SK-N-MC (cell line): ENCODE data around the gene LLGL2.

ENCODE experiments used
- DNase-seq: peaks from one replicate; pipeline ENCODE4 v3.0.0-alpha.2; 2011; ENCODE audit warnings: low read depth, low spot score
- H3K27ac ChIP-seq: fragments of 200-600 bp; sonication (generic); 2 replicates; pipeline ENCODE4 v1.5.1; 2016; ENCODE audit warnings: mixed run types
- H3K36me3 ChIP-seq: fragments of 200-600 bp; sonication (generic); 2 replicates; pipeline ENCODE4 v1.6.1; 2017; ENCODE audit warnings: antibody characterized with exemption, low read length, mixed read lengths; ENCODE audit not compliant: insufficient read depth
- H3K4me3 ChIP-seq: fragments of 200-600 bp; sonication (generic); 2 replicates; pipeline ENCODE4 v1.5.1; 2016
- H3K9ac ChIP-seq: fragments of 200-600 bp; sonication (generic); 2 replicates; pipeline ENCODE4 v1.8.0; 2017; ENCODE audit warnings: mixed run types, mixed read lengths; ENCODE audit not compliant: insufficient read length
- H3K9me3 ChIP-seq: fragments of 200-600 bp; sonication (generic); 2 replicates; pipeline ENCODE4 v1.6.1; 2017; ENCODE audit warnings: low read depth, mild to moderate bottlenecking, antibody characterized with exemption, low read length, moderate library complexity, mixed read lengths
- EZH2 ChIP-seq: fragments of 200-600 bp; sonication (generic); IDR thresholded peaks from one replicate; pipeline ENCODE4 v1.6.1; 2017; ENCODE audit warnings: antibody characterized with exemption
- FOXP2 ChIP-seq: optimal IDR thresholded peaks from 2 replicates; pipeline ENCODE3; 2011; ENCODE audit warnings: mild to moderate bottlenecking, moderate library complexity; ENCODE audit not compliant: insufficient read depth; ENCODE audit errors: extremely low read length, control extremely low read depth
- POLR2AphosphoS5 ChIP-seq: IDR thresholded peaks from 2 replicates; pipeline ENCODE4 v1.6.1; 2012; ENCODE audit warnings: mild to moderate bottlenecking, low read depth, low read length, borderline replicate concordance

The LLGL2 gene

DNA sequence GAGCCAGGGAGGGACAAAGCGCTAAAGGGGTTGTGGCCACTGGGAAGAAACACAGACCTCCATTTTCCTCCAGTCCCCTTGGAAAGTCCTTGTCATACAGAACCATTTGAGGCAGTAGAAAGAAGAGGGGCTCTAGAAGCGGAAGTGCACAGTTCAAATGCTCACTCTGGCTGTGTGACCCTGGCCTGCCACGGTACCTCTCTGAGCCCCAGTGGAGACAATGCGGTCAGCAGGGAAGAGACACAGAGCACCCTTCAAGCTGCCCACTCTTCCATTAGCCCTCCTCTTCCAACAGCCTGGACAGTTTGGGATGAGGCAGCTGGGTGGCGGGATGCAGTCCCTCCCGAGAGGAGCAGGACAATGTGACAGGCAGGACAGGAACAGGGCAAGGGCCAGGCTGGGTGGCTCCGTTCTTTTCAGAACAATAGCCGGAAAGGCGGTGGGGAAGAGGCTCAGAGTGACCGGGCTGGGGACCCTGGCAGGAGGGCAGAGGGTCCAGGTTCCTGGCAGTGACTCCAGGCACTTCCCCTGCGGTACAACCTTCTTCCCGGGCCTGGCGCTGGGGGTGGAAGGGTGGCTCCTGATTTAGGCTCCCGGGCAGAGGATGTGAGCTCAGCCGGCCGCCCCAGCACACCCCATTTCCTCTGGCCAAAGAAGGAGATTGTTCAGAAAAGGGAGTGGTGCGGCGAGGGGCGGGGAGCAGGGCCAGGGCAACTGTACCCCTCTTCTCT lies 15.8 kb upstream of the LLGL2 start:
- no peak overlapping the region for H3K4me3 ChIP-seq
- H3K27ac ChIP-seq: no peak overlapping the region
- DNase-seq: no peak
- no peak for TF ChIP-seq EZH2
- TF ChIP-seq POLR2AphosphoS5: no peak
- TF ChIP-seq FOXP2: no peak
- no peaks in the 10 kb centered on the region for H3K9me3 ChIP-seq
- no peak overlapping the region for H3K9ac ChIP-seq
- H3K36me3 ChIP-seq: no peaks in the 10 kb centered on the region

GRCh38 chr17:75511270-75511609 lies 14.3 kb upstream of the LLGL2 start:
- Histone ChIP-seq H3K27ac (no peak overlapping the region), H3K9me3 (no peaks in the 10 kb centered on the region), H3K9ac (no peak overlapping the region), H3K4me3 (no peak overlapping the region), H3K36me3 (no peaks in the 10 kb centered on the region)
- DNase-seq: no peak
- TF ChIP-seq FOXP2 (no peak), EZH2 (no peak), POLR2AphosphoS5 (no peak)

GRCh38 chr17:75511610-75512575 lies 13.6 kb upstream of the LLGL2 start:
- DNase-seq: no peak
- TF ChIP-seq FOXP2: no peak
- TF ChIP-seq EZH2: no peak
- no peak for TF ChIP-seq POLR2AphosphoS5
- no peak overlapping the region for H3K9ac ChIP-seq
- no peak overlapping the region for H3K4me3 ChIP-seq
- H3K9me3 ChIP-seq: no peaks in the 10 kb centered on the region
- no peaks in the 10 kb centered on the region for H3K36me3 ChIP-seq
- H3K27ac ChIP-seq: no peak overlapping the region

DNA sequence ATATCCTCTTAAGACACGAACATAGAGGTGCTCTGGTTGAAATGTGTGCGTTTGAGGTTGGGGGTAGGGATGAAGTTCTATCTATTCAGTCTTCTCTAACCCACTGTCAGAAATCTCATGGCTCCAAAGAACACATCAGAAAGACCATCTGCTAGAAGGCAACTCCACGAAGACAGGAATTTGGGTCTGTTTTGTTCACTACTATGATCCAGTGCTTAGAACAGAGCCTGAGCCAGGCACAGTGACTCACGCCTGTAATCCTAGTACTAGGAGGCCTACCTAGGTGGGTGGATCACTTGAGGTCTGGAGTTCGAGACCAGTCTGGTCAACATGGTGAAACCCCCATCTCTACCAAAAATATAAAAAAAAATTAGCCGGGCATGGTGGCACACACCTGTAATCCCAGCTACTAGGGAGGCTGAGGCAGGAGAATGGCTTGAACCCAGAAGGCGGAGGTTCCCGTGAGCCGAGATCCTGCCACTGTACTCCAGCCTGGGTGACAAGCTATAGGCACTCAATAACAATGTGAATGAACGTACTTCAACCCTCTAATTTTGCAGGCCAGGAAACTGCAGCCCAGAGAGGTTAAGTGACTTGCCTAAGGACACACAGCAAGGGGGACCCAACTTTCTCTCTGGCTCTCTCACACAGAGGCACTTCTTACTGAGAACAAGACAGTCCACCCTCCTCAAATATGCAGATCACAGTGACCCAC lies 12.4 kb upstream of the LLGL2 start:
- Histone ChIP-seq H3K9ac (no peak overlapping the region), H3K4me3 (no peak overlapping the region), H3K27ac (no peak overlapping the region), H3K36me3 (no peaks in the 10 kb centered on the region), H3K9me3 (no peaks in the 10 kb centered on the region)
- DNase-seq: no peak
- TF ChIP-seq POLR2AphosphoS5 (no peak), EZH2 (no peak), FOXP2 (no peak)

DNA sequence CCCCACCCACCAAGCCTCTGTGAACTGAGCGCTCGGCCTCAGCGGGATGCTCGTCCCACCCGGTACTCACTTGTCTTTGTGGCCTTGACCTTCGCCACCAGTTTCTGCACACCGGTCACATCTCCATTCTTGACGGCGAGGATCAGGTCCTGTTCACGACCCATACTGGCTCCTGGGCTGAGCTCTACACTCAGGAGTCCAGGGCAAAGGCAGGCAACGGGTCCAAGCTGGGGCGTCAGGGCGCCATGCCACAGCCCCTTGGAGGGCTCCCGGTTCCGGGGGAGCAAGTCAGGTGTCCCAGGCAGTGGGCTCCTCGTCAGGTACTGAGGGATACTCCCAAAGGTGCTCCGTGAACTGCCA lies 11.9 kb upstream of the LLGL2 start:
- H3K9me3 ChIP-seq: no peaks in the 10 kb centered on the region
- no peak overlapping the region for H3K27ac ChIP-seq
- H3K36me3 ChIP-seq: no peaks in the 10 kb centered on the region
- peak overlapping the region; percentile 85; the same call in 1 of the 2 replicates for H3K4me3 ChIP-seq
- DNase-seq: no peak
- no peak for TF ChIP-seq EZH2
- no peak for TF ChIP-seq POLR2AphosphoS5
- TF ChIP-seq FOXP2: no peak
- H3K9ac ChIP-seq: no peak overlapping the region

- no peak for DNase-seq
- H3K9ac ChIP-seq: peak overlapping the region; percentile 76
- TF ChIP-seq FOXP2 (no peak), POLR2AphosphoS5 (no peak), EZH2 (no peak)
- no peak overlapping the region for H3K27ac ChIP-seq
- no peaks in the 10 kb centered on the region for H3K36me3 ChIP-seq
- peak overlapping the region; percentile 85 for H3K4me3 ChIP-seq
- H3K9me3 ChIP-seq: no peaks in the 10 kb centered on the region
Measured at GRCh38 chr17:75514299-75514918, 11.1 kb upstream of the LLGL2 start.

DNA sequence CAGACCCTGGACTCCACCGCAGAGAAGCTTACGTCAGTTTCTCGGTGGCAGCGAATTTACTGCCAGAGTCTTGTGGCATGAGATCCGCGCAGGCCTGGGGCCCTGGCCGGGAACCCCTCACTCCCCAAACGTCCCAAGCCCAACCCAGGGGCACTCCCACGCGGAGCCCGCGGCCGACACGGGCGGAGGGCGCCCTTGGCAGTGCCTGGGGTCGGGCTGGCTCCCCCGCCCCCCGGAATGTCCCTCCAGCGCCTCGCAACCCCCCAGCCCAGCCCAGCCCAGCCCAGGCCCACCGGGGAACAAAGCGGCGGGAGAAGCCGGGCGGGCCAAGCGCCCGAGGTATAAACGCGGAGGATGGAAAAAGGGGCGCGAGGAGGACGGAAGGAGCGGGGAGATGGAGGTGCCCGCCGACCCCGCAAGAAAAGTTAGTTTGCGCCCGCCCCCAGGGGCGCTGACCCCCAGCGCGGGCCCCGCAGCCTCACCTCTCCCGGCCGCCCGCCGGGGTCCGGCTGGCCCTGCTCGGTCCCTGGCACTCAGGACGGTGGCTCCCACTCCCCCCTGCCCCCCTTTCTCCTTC lies 10.5 kb upstream of the LLGL2 start:
- Histone ChIP-seq H3K27ac (no peak overlapping the region), H3K9me3 (no peaks in the 10 kb centered on the region), H3K9ac (peak overlapping the region; percentile 76), H3K36me3 (no peaks in the 10 kb centered on the region), H3K4me3 (peak overlapping the region; percentile 85)
- TF ChIP-seq POLR2AphosphoS5 (no peak), EZH2 (no peak), FOXP2 (no peak)
- no peak for DNase-seq
